ENCODE results near the gene FBXO2.

GRCh38 chr1:11648732-11649158 is 5.5 kb downstream of the FBXO2 start:
- no peak for TF ChIP-seq POLR2A (IDR thresholded peaks at IDR 0.05; ENCODE audit: low read depth, low read length)
- TF ChIP-seq CTCF (conservative IDR thresholded peaks at IDR 0.05; ENCODE audit: low read depth, low read length): no peak
- no peak for TF ChIP-seq RAD21 (IDR thresholded peaks at IDR 0.05; ENCODE audit: low read length)
- no peak for TF ChIP-seq CHD1 (IDR thresholded peaks at IDR 0.05; ENCODE audit: low read depth, low read length)
- TF ChIP-seq MAZ (IDR thresholded peaks at IDR 0.05; ENCODE audit: borderline replicate concordance, low read depth, low read length): no peak
- no peak for TF ChIP-seq CEBPB (IDR thresholded peaks at IDR 0.05; ENCODE audit: low read depth, low read length)
- TF ChIP-seq MAFK (IDR thresholded peaks at IDR 0.05; ENCODE audit: low read depth, low read length): no peak
- no peak for TF ChIP-seq ELK1 (IDR thresholded peaks at IDR 0.05; ENCODE audit: borderline replicate concordance, low read depth, low read length)
- TF ChIP-seq BHLHE40 (IDR thresholded peaks at IDR 0.05; ENCODE audit: low read depth, low read length): no peak

All from IMR-90 (cell line).